ENCODE data around the gene STRN.

The STRN gene

GRCh38 chr2:36805635-36806224, 160.6 kb downstream of the STRN start:
- H3K4me1 Mint-ChIP-seq: no peaks in the 10 kb centered on the region
- H3K9me3 Mint-ChIP-seq: no peaks in the 10 kb centered on the region
- no peak overlapping the region for H3K4me3 Mint-ChIP-seq
- TF ChIP-seq CTCF (IDR thresholded peaks at IDR 0.05; ENCODE audit: unreplicated experiment in 3 of 3): no peak
- H3K27me3 Mint-ChIP-seq (ENCODE audit: low read depth): peaks cover 8% of the 10 kb centered on the region
- H3K27ac Mint-ChIP-seq: no peak overlapping the region
- no peaks in the 10 kb centered on the region for H3K36me3 Mint-ChIP-seq (ENCODE audit: low read depth)

GRCh38 chr2:36802952-36803351, 163.4 kb downstream of the STRN start:
- H3K4me1 Mint-ChIP-seq: no peaks in the 10 kb centered on the region
- no peaks in the 10 kb centered on the region for H3K36me3 Mint-ChIP-seq (ENCODE audit: low read depth)
- no peak for TF ChIP-seq CTCF (IDR thresholded peaks at IDR 0.05; ENCODE audit: unreplicated experiment in 3 of 3)
- peaks cover 18% of the 10 kb centered on the region for H3K27me3 Mint-ChIP-seq (ENCODE audit: low read depth)
- no peak overlapping the region for H3K4me3 Mint-ChIP-seq
- no peaks in the 10 kb centered on the region for H3K9me3 Mint-ChIP-seq
- no peak overlapping the region for H3K27ac Mint-ChIP-seq

- Mint-ChIP-seq H3K27ac (no peak overlapping the region), H3K27me3 (ENCODE audit: low read depth) (peaks cover 23% of the 10 kb centered on the region), H3K4me1 (no peaks in the 10 kb centered on the region), H3K9me3 (no peaks in the 10 kb centered on the region), H3K4me3 (no peak overlapping the region), H3K36me3 (ENCODE audit: low read depth) (no peaks in the 10 kb centered on the region)
- TF ChIP-seq CTCF (IDR thresholded peaks at IDR 0.05; ENCODE audit: unreplicated experiment in 3 of 3): no peak
Measured at GRCh38 chr2:36801088-36801487, 165.2 kb downstream of the STRN start.

GRCh38 chr2:36800381-36800780, 166.0 kb downstream of the STRN start:
- Mint-ChIP-seq H3K36me3 (ENCODE audit: low read depth) (no peaks in the 10 kb centered on the region), H3K4me1 (no peaks in the 10 kb centered on the region)

GRCh38 chr2:36798724-36799123, 167.6 kb downstream of the STRN start:
- no peak overlapping the region for H3K27ac Mint-ChIP-seq
- no peaks in the 10 kb centered on the region for H3K9me3 Mint-ChIP-seq
- no peaks in the 10 kb centered on the region for H3K4me1 Mint-ChIP-seq
- H3K36me3 Mint-ChIP-seq (ENCODE audit: low read depth): no peaks in the 10 kb centered on the region
- H3K27me3 Mint-ChIP-seq (ENCODE audit: low read depth): peaks cover 23% of the 10 kb centered on the region
- TF ChIP-seq CTCF (IDR thresholded peaks at IDR 0.05; ENCODE audit: unreplicated experiment in 3 of 3): no peak
- H3K4me3 Mint-ChIP-seq: no peak overlapping the region

More at GRCh38 chr2:36800381-36800780, 166.0 kb downstream of the STRN start:
- peaks cover 23% of the 10 kb centered on the region for H3K27me3 Mint-ChIP-seq (ENCODE audit: low read depth)
- H3K27ac Mint-ChIP-seq: no peak overlapping the region
- no peak overlapping the region for H3K4me3 Mint-ChIP-seq
- TF ChIP-seq CTCF (IDR thresholded peaks at IDR 0.05; ENCODE audit: unreplicated experiment in 3 of 3): no peak
- no peaks in the 10 kb centered on the region for H3K9me3 Mint-ChIP-seq

GRCh38 chr2:36797324-36798070, 168.8 kb downstream of the STRN start:
- H3K27ac Mint-ChIP-seq: no peak overlapping the region
- no peak for TF ChIP-seq CTCF (IDR thresholded peaks at IDR 0.05; ENCODE audit: unreplicated experiment in 3 of 3)
- no peak overlapping the region for H3K4me3 Mint-ChIP-seq
- H3K27me3 Mint-ChIP-seq (ENCODE audit: low read depth): peaks cover 20% of the 10 kb centered on the region
- H3K9me3 Mint-ChIP-seq: no peaks in the 10 kb centered on the region
- H3K4me1 Mint-ChIP-seq: no peaks in the 10 kb centered on the region
- no peaks in the 10 kb centered on the region for H3K36me3 Mint-ChIP-seq (ENCODE audit: low read depth)
